ENCODE data around the gene FGGY. TPM values are rescaled to one million over a fixed set of nuclear protein-coding genes. Genes with fewer than 3 reads are reported as not detected.
A peak's percentile ranks its signal among the peaks of the same experiment; 100 is the strongest.

Gene FGGY
- total RNA-seq, 1 experiment from 2014 or later = 6.4 TPM

DNA sequence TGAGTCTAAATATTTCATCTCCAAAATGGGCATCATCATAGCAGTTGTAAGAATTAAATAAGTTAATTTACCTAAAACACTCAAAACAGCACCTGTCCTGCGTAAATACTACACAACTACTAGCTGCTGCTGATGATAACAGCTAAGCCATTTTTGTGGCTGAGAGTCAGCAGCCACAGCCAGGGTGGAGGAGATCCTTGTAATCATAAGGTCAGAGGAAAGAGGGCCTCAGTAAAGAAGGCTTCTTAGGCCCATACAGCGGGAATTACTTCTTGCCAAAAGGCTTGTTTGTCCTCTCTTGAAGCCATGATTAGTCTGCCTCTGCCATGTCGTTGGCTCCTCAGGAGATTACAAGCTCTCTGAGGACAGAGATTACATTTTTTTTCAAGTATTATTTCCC lies 245.0 kb downstream of the FGGY start:
- H3K27me3 ChIP-seq (replicated peaks; ENCODE audit: control insufficient read depth, insufficient read depth, low read length) = no peaks in the 10 kb centered on the region
- Mint-ChIP-seq H3K4me1 (ENCODE audit: low read depth, unreplicated experiment) (no peaks in the 10 kb centered on the region), H3K36me3 (ENCODE audit: insufficient read depth, unreplicated experiment) (no peaks in the 10 kb centered on the region), H3K27me3 (ENCODE audit: insufficient read depth, unreplicated experiment) (no peaks in the 10 kb centered on the region), H3K27ac (ENCODE audit: unreplicated experiment) (no peak overlapping the region), H3K4me3 (ENCODE audit: unreplicated experiment) (no peak overlapping the region), H3K9me3 (ENCODE audit: unreplicated experiment) (no peaks in the 10 kb centered on the region)
- ChIA-PET CTCF (no interaction called here), POLR2A (no interaction called here)
- no peaks in the 10 kb centered on the region for H3K9me3 ChIP-seq
- no peak overlapping the region for H3K4me3 ChIP-seq (ENCODE audit: low read depth, low read length)
- DNase-seq = no peak
- intact Hi-C loops (cut with micrococcal nuclease; ENCODE audit: unreplicated experiment) = no loop called here
- no peaks in the 10 kb centered on the region for H3K4me1 ChIP-seq
- H3K36me3 ChIP-seq (ENCODE audit: control insufficient read depth, insufficient read depth, low read length) = no peaks in the 10 kb centered on the region
- TF ChIP-seq, protein P1, sequence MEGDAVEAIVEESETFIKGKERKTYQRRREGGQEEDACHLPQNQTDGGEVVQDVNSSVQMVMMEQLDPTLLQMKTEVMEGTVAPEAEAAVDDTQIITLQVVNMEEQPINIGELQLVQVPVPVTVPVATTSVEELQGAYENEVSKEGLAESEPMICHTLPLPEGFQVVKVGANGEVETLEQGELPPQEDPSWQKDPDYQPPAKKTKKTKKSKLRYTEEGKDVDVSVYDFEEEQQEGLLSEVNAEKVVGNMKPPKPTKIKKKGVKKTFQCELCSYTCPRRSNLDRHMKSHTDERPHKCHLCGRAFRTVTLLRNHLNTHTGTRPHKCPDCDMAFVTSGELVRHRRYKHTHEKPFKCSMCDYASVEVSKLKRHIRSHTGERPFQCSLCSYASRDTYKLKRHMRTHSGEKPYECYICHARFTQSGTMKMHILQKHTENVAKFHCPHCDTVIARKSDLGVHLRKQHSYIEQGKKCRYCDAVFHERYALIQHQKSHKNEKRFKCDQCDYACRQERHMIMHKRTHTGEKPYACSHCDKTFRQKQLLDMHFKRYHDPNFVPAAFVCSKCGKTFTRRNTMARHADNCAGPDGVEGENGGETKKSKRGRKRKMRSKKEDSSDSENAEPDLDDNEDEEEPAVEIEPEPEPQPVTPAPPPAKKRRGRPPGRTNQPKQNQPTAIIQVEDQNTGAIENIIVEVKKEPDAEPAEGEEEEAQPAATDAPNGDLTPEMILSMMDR (IDR thresholded peaks at IDR 0.05; ENCODE audit: insufficient read depth in 1 of 2, low read depth in 1 of 2, low read length in 1 of 2, severe bottlenecking in 1 of 2, unreplicated experiment in 1 of 2) = no peak
- no TSS peak for BruUV-seq (replicated peaks)

DNA sequence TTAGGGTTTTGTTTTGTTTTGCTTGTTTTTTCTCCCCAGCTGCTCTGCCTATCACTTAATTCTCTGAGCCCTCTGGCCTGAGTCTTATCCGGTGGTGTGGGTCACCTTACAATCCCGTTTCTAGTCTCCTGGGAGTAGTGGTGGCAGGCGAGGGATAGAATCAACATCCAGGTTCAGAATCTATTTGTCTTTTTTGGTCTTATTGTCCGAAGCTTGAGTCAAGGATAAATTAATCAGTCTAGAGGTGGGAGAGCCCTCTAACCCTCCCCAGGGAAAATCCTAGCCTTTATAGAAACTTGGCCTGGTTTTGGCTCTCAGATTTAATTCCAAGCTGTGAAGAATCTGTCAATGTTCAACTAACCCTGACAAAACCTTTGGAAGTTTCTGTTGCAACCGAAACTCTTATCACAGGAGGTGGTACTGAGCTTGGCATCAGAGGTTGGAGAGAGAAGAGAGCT lies 246.3 kb downstream of the FGGY start:
- Histone ChIP-seq H3K4me3 (ENCODE audit: low read depth, low read length) (no peak overlapping the region), H3K36me3 (ENCODE audit: control insufficient read depth, insufficient read depth, low read length) (no peaks in the 10 kb centered on the region), H3K4me1 (no peaks in the 10 kb centered on the region), H3K27me3 (replicated peaks; ENCODE audit: control insufficient read depth, insufficient read depth, low read length) (no peaks in the 10 kb centered on the region), H3K9me3 (no peaks in the 10 kb centered on the region)
- Mint-ChIP-seq H3K27me3 (ENCODE audit: insufficient read depth, unreplicated experiment) (no peaks in the 10 kb centered on the region), H3K27ac (ENCODE audit: unreplicated experiment) (peak overlapping the region; percentile 57), H3K9me3 (ENCODE audit: unreplicated experiment) (no peaks in the 10 kb centered on the region), H3K4me3 (ENCODE audit: unreplicated experiment) (no peak overlapping the region), H3K4me1 (ENCODE audit: low read depth, unreplicated experiment) (no peaks in the 10 kb centered on the region), H3K36me3 (ENCODE audit: insufficient read depth, unreplicated experiment) (no peaks in the 10 kb centered on the region)
- intact Hi-C loops (cut with micrococcal nuclease; ENCODE audit: unreplicated experiment) = no loop called here
- TF ChIP-seq, protein P1 (IDR thresholded peaks at IDR 0.05; ENCODE audit: insufficient read depth in 1 of 2, low read depth in 1 of 2, low read length in 1 of 2, severe bottlenecking in 1 of 2, unreplicated experiment in 1 of 2) = no peak
- DNase-seq = no peak
- POLR2A ChIA-PET = no interaction called here
- CTCF ChIA-PET = no interaction called here
- BruUV-seq (replicated peaks) = no TSS peak

DNA sequence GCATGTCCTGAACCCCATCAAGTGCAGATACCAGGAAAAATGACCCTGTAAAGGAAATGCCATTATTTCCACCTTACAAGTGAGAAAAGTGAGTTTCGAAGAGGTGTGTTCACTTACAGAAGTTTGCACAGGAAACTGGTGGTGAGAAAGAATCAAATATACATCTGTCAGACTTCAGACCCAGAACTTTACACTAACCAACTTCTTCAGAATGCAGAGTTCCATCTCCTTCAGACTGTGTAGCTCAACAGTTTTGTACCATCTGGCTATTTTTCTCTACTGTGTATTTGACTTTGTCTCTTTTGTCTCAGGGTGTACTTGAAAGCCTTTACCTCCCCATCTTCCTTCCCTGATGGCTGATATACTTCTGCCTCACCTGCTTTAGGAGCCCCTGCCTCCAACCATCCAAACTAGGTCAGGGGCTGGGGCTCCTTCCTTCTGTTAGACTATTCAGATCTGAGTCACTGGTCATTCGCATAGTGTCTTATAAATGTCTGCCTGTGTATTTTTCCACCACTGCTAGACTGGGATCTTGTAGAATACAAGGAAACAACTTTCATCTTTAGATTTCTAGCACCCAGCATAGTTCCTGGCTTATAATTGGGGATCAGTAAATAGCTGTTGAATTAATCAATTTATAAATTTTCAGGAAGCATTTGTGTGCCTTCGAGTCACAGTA lies 247.9 kb downstream of the FGGY start:
- Mint-ChIP-seq H3K36me3 (ENCODE audit: insufficient read depth, unreplicated experiment) (no peaks in the 10 kb centered on the region), H3K4me3 (ENCODE audit: unreplicated experiment) (no peak overlapping the region), H3K4me1 (ENCODE audit: low read depth, unreplicated experiment) (no peaks in the 10 kb centered on the region), H3K27me3 (ENCODE audit: insufficient read depth, unreplicated experiment) (no peaks in the 10 kb centered on the region), H3K27ac (ENCODE audit: unreplicated experiment) (no peak overlapping the region), H3K9me3 (ENCODE audit: unreplicated experiment) (no peaks in the 10 kb centered on the region)
- BruUV-seq (replicated peaks) = no TSS peak
- Histone ChIP-seq H3K9me3 (no peaks in the 10 kb centered on the region), H3K36me3 (ENCODE audit: control insufficient read depth, insufficient read depth, low read length) (no peaks in the 10 kb centered on the region), H3K4me3 (ENCODE audit: low read depth, low read length) (no peak overlapping the region), H3K4me1 (no peaks in the 10 kb centered on the region), H3K27me3 (replicated peaks; ENCODE audit: control insufficient read depth, insufficient read depth, low read length) (no peaks in the 10 kb centered on the region)
- intact Hi-C loops (cut with micrococcal nuclease; ENCODE audit: unreplicated experiment) = no loop called here
- TF ChIP-seq, protein P1 (IDR thresholded peaks at IDR 0.05; ENCODE audit: insufficient read depth in 1 of 2, low read depth in 1 of 2, low read length in 1 of 2, severe bottlenecking in 1 of 2, unreplicated experiment in 1 of 2) = no peak
- CTCF ChIA-PET = no interaction called here
- POLR2A ChIA-PET = no interaction called here
- DNase-seq = no peak

All from Caco-2 (cell line).